Measurements from ENCODE around the gene CLDN7.

The CLDN7 gene

DNA sequence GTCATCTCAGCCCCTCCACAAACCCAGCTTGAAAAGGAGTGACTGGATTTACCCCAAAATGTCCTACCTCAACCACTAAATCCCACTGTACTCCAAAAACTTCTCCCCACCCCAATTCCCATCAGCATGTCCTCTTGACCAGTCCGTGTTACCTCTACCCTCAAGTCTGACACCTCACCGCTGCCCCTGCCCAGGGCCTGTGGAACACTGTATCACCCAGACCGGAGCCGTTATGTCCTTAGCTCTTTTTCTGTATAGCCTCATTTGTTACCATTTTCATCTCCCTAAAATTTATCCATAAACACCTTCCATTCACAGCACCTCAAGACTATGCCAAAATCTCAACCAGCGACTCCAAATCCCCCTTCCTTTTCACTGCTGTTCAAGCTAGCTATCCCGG lies 25.5 kb downstream of the CLDN7 start:
- DNase-seq (ENCODE audit: low read depth) = no peak
- TF ChIP-seq, protein P1, sequence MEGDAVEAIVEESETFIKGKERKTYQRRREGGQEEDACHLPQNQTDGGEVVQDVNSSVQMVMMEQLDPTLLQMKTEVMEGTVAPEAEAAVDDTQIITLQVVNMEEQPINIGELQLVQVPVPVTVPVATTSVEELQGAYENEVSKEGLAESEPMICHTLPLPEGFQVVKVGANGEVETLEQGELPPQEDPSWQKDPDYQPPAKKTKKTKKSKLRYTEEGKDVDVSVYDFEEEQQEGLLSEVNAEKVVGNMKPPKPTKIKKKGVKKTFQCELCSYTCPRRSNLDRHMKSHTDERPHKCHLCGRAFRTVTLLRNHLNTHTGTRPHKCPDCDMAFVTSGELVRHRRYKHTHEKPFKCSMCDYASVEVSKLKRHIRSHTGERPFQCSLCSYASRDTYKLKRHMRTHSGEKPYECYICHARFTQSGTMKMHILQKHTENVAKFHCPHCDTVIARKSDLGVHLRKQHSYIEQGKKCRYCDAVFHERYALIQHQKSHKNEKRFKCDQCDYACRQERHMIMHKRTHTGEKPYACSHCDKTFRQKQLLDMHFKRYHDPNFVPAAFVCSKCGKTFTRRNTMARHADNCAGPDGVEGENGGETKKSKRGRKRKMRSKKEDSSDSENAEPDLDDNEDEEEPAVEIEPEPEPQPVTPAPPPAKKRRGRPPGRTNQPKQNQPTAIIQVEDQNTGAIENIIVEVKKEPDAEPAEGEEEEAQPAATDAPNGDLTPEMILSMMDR (IDR thresholded peaks at IDR 0.05; ENCODE audit: insufficient read depth, low read depth, low read length, missing control alignments) = no peak
- H3K4me3 ChIP-seq (ENCODE audit: low read depth, low read length) = no peak overlapping the region

DNA sequence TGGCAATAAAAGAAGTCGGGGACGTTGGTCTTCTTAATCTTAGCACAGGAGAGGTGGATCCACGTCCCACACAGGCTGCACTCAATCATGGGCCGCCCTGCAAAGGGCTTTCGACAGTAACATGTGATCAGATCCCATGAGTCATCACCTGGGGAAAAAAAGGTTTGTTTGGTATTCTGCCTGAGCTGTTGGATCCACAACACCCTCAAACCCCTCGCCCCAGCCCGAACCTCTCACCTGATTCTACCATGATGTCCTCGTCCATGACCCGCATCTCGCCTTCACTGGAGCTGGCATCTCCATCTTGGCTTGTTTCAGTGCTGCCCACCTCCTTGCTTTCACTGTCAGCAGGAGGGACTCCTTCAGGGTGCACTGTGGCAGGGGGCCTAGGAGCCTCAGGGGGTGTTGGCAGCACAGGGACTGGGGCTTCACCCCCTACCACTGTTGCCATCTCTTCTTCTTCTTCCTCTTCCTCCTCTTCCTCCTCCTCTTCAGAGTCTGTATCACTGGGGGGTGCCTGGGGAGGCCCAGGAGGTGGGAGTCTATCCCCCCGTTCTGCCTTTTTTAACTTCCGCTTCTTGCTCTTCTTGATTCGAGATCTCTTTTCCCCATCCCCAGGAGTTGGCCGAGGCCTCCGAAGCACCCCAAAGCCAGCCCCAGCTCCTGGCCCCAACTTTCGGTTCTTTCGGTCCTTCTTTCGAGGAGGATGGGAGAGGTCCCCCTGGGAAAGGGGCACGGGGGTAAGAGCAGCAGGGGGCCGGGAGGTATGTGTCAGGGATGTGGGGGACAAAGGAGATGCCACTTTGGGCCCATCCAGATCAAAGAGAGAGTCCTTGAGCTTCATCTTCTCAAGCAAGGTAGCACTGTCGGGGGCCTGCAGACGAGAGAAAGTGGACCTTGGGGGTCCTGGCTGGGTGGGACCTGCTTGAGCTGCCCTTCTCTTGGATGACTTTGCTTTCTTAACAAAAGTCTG lies 26.3 kb downstream of the CLDN7 start:
- H3K4me3 ChIP-seq (ENCODE audit: low read depth, low read length) = no peak overlapping the region
- TF ChIP-seq, protein P1 (IDR thresholded peaks at IDR 0.05; ENCODE audit: insufficient read depth, low read depth, low read length, missing control alignments) = no peak
- DNase-seq (ENCODE audit: low read depth) = no peak

DNA sequence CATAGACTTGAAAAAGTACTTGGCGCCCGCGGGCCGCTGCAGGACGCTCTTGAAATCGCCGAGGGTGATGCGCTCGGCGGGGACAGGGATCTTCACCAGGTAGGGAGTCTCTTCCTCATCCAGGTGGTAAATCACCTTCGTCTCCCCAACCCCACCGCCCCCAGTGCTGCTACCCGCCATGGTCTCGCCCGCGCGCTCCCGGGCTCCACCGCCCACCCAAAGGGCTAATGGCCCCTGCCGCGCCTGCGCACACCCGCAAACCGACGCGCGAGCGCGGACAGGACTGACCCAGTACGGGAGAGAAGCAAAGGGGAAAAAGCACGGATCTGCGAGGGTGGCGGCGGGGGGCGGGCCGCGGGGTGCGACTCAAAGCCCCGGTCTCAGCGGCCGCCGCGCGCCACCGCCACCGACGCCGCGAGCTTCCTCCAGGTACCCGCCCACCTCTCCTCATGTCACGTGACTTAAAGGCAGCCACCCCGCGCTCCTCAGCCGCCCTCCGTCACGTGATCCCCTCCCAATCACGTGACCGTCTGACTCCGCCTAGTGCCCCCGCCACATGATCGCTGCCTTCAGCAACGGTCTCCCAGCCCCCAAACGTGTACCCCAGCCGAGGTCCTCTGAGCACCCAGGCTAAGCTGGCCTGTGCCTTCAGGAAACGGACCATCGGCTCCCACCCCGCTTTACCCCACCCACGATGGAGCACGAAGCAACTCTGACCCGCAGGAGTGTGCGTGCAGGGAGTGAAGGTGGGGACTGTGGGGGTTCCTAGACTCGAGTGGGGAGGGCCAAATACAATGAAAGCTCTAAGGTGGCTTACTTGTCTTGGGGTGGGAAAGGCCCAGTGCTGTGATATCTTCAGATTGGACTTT lies 28.0 kb downstream of the CLDN7 start, which contains the start of gene DVL2:
Gene DVL2, minus strand, starts transcription at position 435 of the 869 bp plus-strand sequence. Its CDS starts 255 bp downstream, at position 180.
- peak within 1 kb of the TSS; percentile 96 for H3K4me3 ChIP-seq (ENCODE audit: low read depth, low read length)
- peak; percentile 97 for DNase-seq (ENCODE audit: low read depth)
- TF ChIP-seq, protein P1 (IDR thresholded peaks at IDR 0.05; ENCODE audit: insufficient read depth, low read depth, low read length, missing control alignments) = no peak

DNA sequence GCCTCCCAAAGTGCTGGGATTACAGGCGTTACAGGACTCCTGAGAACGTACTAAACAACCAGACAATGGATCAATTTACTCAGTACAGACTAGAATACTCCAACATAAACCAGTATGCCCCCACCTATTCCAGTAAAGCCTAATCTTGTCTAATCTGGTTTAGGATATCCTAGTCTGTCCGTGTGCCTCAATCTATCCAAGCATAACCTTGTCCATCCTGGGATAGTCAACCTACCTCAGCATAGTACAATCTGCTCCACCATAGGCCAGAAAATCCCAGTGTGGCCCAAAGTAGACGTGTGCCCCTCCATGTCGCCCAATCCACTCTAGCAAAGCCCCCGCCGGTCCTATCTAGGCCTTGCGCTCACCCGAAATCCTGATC lies 28.6 kb downstream of the CLDN7 start:
- DNase-seq (ENCODE audit: low read depth) = no peak
- TF ChIP-seq, protein P1 (IDR thresholded peaks at IDR 0.05; ENCODE audit: insufficient read depth, low read depth, low read length, missing control alignments) = no peak
- H3K4me3 ChIP-seq (ENCODE audit: low read depth, low read length) = peak overlapping the region; percentile 96

DNA sequence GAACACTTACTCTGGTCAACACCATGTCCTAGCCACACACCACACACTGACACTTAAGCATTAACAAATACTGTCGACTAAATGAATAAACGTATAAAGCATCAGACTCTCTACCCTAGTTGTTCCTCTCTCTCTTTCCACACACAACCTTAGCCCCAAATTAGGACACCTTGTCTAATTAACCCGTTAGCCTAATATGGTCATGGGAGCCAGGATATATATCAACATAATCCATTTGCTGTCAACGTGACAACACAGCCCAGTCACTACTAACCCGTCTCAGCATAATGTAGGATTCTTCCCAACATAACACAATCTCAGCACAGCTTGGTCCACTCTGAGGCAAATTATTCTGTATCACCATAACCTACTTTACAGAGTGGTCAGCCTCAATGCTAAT lies 30.2 kb downstream of the CLDN7 start:
- DNase-seq (ENCODE audit: low read depth) = no peak
- TF ChIP-seq, protein P1 (IDR thresholded peaks at IDR 0.05; ENCODE audit: insufficient read depth, low read depth, low read length, missing control alignments) = no peak
- H3K4me3 ChIP-seq (ENCODE audit: low read depth, low read length) = no peak overlapping the region

DNA sequence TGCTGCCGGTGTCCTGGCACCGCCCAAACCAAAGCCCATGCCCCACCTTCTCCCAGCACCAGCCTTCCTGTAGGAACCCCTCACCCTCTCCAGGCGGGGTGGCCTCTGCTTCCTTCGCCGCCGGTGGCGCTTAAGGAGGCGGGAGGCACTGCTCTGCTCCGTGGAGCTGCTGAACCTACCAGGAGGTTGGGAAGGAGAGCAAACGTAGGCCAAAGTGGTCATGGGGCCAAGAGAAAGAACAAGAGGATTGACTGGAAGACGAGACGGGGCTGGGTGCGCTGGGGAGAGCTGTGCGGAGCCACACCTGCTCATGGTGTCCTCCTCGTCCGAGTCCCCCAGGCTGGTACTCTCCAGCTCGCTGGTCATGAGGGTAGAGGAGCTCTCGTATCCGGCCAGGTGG lies 32.8 kb downstream of the CLDN7 start:
- TF ChIP-seq, protein P1 (IDR thresholded peaks at IDR 0.05; ENCODE audit: insufficient read depth, low read depth, low read length, missing control alignments) = no peak
- DNase-seq (ENCODE audit: low read depth) = no peak
- no peak overlapping the region for H3K4me3 ChIP-seq (ENCODE audit: low read depth, low read length)
